Stimulated activated CD8-positive, alpha-beta memory T cell treated with anti-CD3 and anti-CD28 coated beads, Interleukin-12 subunit alpha, Interleukin-12 subunit beta, amount 100 ng/mL, for 4 hours (primary cell): ENCODE results near the gene PAX7.

Source experiments
- DNase-seq: peaks from one replicate; pipeline ENCODE4 v3.0.0-alpha.2; 2020; ENCODE audit warnings: low read depth

PAX7 gene

GRCh38 chr1:18796950-18797349 is 166.3 kb downstream of the PAX7 start:
- DNase-seq = no peak
